Measurements from ENCODE around the gene FBN1. TPM values are rescaled to one million over a fixed set of nuclear protein-coding genes. Genes with fewer than 3 reads are reported as not detected.

FBN1 gene
- total and polyA plus RNA-seq, 2 experiments from 2014 or later = 1.9 to 3.8 TPM

GRCh38 chr15:48477795-48478360, 167.6 kb downstream of the FBN1 start (continued):
- TF ChIP-seq ZNF462 (CRISPR knock-in tag; IDR thresholded peaks at IDR 0.05) (no peak), EZH2phosphoT487 (IDR thresholded peaks at IDR 0.05; ENCODE audit: unreplicated experiment) (no peak), POLR2AphosphoS5 (IDR thresholded peaks at IDR 0.05; ENCODE audit: low read depth) (no peak), ZNF114 (CRISPR knock-in tag; IDR thresholded peaks at IDR 0.05) (no peak), CREB1 (CRISPR knock-in tag; IDR thresholded peaks at IDR 0.05; ENCODE audit: low read depth) (no peak), STAT1 (IDR thresholded peaks at IDR 0.05; ENCODE audit: unreplicated experiment) (no peak)

GRCh38 chr15:48475600-48476395, 169.7 kb downstream of the FBN1 start:
- Histone ChIP-seq H4K20me1 (replicated peaks; ENCODE audit: insufficient read depth) (no peaks in the 10 kb centered on the region), H3K4me2 (no peak overlapping the region), H3K4me1 (ENCODE audit: insufficient read depth) (no peaks in the 10 kb centered on the region; the same call in none of the 2 replicates), H3K79me2 (replicated peaks; ENCODE audit: insufficient read depth) (no peaks in the 10 kb centered on the region), H3K27ac (ENCODE audit: low read depth) (no peak overlapping the region), H3K27me3 (ENCODE audit: insufficient read depth) (no peaks in the 10 kb centered on the region), H3K36me3 (ENCODE audit: insufficient read depth) (no peaks in the 10 kb centered on the region), H3K9me2 (ENCODE audit: insufficient read depth) (0 out of 2 replicates have a peak, but pooled peaks cover 4% of the 10 kb centered on the region), H3K4me3 (no peak overlapping the region), H2AFZ (no peak overlapping the region), H3F3A (replicated peaks; ENCODE audit: low read depth) (no peaks in the 10 kb centered on the region)
- Mint-ChIP-seq H3K27me3 (ENCODE audit: insufficient read depth, low read depth, poor library complexity) (no peaks in the 10 kb centered on the region), H3K4me3 (no peak overlapping the region), H3K36me3 (ENCODE audit: low read depth) (no peaks in the 10 kb centered on the region), H3K9me3 (no peaks in the 10 kb centered on the region), H3K4me1 (peaks cover 25% of the 10 kb centered on the region; the same call in 2 of the 3 replicates), H3K27ac (no peak overlapping the region)
- no peak for ATAC-seq
- DNase-seq (ENCODE audit: low spot score) = peak; percentile 7
- TF ChIP-seq JUNB (IDR thresholded peaks at IDR 0.05; ENCODE audit: unreplicated experiment) = no peak
- TF ChIP-seq EZH2phosphoT487 (IDR thresholded peaks at IDR 0.05; ENCODE audit: unreplicated experiment) = no peak
- no peak for TF ChIP-seq ZNF331 (CRISPR knock-in tag; IDR thresholded peaks at IDR 0.05; ENCODE audit: low read depth)
- TF ChIP-seq ETS1 (IDR thresholded peaks at IDR 0.05) = no peak
- TF ChIP-seq CREB1 (CRISPR knock-in tag; IDR thresholded peaks at IDR 0.05; ENCODE audit: low read depth) = no peak
- TF ChIP-seq REST (IDR thresholded peaks at IDR 0.05; ENCODE audit: unreplicated experiment) = no peak
- no peak for TF ChIP-seq NANOG (IDR thresholded peaks at IDR 0.05; ENCODE audit: borderline replicate concordance)
- TF ChIP-seq POLR2AphosphoS5 (IDR thresholded peaks at IDR 0.05; ENCODE audit: low read depth) = no peak
